T-helper 2 cell treated with Interferon-gamma antibody and Interleukin-4, amounts not matched to agents 5 μg/mL and 100 μg/mL, for 36 hours (primary cell): ENCODE data around the gene TAL2.

Experiments used
- DNase-seq: peaks from one replicate; pipeline ENCODE4 v3.0.0; 2021; ENCODE audit warnings: low spot score
- H3K27ac Mint-ChIP-seq: one replicate; pipeline ENCODE4 v1.8.0; 2021; ENCODE audit warnings: mild to moderate bottlenecking, mixed read lengths
- H3K27me3 Mint-ChIP-seq: one replicate; pipeline ENCODE4 v1.8.0; 2021; ENCODE audit warnings: low read depth, mixed read lengths
- H3K36me3 Mint-ChIP-seq: one replicate; pipeline ENCODE4 v1.8.0; 2021; ENCODE audit warnings: low read depth, mixed read lengths
- H3K4me1 Mint-ChIP-seq: one replicate; pipeline ENCODE4 v1.8.0; 2021; ENCODE audit warnings: low read depth, mixed read lengths
- H3K4me3 Mint-ChIP-seq: one replicate; pipeline ENCODE4 v1.8.0; 2022; ENCODE audit warnings: mild to moderate bottlenecking, moderate library complexity, mixed read lengths
- H3K9me3 Mint-ChIP-seq: one replicate; pipeline ENCODE4 v1.8.0; 2021; ENCODE audit warnings: mixed read lengths

The TAL2 gene

DNA sequence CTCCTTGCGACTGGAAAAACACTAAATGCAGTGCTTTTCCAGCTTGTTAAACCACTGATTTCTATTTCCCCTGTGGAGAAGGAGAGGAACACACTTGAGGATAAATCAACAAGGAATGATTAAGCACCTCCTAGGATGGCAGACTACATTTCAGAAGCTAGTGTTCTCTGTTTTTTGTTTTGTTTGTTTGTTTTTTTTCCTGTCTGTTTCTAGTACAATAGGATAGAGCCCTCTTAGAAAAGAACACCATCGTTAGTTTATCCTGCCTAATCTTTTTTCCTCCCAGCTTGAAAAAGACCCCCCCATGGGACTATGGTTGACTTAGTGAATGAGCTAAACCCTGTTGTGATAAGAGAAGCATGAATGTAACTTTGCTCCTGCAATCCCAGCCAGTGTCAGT, 3.9 kb upstream of the TAL2 start:
- peaks cover 38% of the 10 kb centered on the region for H3K27me3 Mint-ChIP-seq
- H3K4me3 Mint-ChIP-seq = no peak overlapping the region
- no peaks in the 10 kb centered on the region for H3K9me3 Mint-ChIP-seq
- no peak overlapping the region for H3K27ac Mint-ChIP-seq
- H3K36me3 Mint-ChIP-seq = no peaks in the 10 kb centered on the region
- no peak for DNase-seq
- H3K4me1 Mint-ChIP-seq = no peaks in the 10 kb centered on the region

DNA sequence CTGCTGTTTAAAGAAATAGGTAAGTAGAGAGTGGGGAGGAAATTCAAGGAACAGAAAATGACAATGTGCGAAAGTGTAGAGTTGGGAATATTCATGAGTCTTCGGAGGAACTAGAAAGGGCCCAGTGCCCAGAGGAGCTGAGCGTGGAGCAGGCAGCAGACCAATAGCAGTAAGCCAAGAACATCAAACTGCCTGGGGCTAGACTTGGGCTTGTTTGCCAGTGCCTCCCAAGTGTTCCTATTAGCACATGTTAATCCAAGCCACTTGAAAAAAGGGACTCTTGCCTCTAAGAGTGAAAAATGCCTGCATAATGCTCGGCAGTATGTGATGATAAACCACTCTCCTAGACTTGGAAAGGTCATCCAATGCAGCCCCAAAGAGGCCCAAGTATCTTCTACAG, 1.2 kb upstream of the TAL2 start:
- no peak for DNase-seq
- Mint-ChIP-seq H3K27ac (no peak overlapping the region), H3K9me3 (no peaks in the 10 kb centered on the region), H3K4me3 (no peak overlapping the region), H3K4me1 (no peaks in the 10 kb centered on the region), H3K27me3 (peaks cover 22% of the 10 kb centered on the region), H3K36me3 (no peaks in the 10 kb centered on the region)

DNA sequence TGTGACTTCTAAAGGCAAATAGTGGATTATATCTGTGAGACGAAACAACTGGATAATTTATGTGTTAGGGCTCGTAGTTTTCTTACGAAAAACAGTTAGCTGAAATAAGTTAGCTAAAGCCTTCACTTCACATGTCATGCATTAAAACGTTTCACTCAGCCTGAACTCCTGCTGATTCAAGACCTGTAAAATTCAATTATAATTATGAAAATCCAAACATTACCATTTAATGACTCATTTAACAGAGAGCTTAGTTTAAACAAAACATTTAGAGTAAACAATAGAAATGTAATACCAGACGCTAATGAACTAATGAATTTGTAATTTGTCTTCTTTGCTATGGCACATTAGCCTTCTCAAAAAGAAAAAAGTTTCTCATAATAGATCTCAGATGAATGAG, 1.7 kb downstream of the TAL2 start:
- H3K9me3 Mint-ChIP-seq = no peaks in the 10 kb centered on the region
- H3K4me3 Mint-ChIP-seq = no peak overlapping the region
- H3K27ac Mint-ChIP-seq = no peak overlapping the region
- no peaks in the 10 kb centered on the region for H3K27me3 Mint-ChIP-seq
- DNase-seq = no peak
- no peaks in the 10 kb centered on the region for H3K4me1 Mint-ChIP-seq
- H3K36me3 Mint-ChIP-seq = no peaks in the 10 kb centered on the region

DNA sequence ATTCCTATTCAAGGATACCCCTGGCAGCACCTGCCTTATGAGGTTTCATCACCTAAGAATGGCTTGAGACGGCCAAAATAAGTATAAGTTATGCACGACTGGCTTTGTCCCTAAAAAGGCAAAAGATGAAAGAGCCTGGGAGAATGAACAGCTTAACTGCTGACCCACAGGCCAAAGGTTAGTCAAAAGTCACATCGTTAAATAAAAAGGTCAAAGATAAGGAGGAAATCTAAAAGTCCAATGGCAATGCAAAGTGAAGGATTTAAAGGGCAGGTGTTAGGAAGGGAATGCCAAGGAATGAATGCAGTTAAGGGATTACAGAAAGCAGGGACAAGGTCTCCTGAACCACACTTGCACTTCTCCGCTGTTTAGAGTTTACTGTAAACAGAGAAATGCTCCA, 5.6 kb downstream of the TAL2 start:
- H3K9me3 Mint-ChIP-seq = no peaks in the 10 kb centered on the region
- no peaks in the 10 kb centered on the region for H3K36me3 Mint-ChIP-seq
- no peak overlapping the region for H3K27ac Mint-ChIP-seq
- DNase-seq = no peak
- H3K4me1 Mint-ChIP-seq = no peaks in the 10 kb centered on the region
- H3K27me3 Mint-ChIP-seq = peaks cover 3% of the 10 kb centered on the region
- no peak overlapping the region for H3K4me3 Mint-ChIP-seq

DNA sequence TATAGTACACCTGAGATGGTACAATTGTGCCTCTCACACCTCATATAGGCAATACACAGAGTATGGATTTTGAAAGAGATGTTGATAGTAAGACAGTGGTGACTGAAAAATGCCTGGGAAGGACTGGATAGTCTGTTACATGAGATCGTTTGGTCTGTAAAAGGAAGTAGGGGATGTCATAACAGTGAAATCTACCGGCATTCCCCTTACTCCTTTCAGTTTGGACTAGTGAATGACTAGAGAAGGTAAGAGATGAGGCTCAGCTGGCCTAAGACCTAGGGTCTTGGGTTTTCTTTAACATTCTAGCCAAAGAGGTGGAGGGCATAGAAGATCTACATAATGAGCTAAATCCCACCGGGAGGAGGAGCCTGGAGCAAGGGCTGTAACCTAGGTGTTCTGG, 8.1 kb downstream of the TAL2 start:
- Mint-ChIP-seq H3K4me1 (no peaks in the 10 kb centered on the region), H3K27ac (no peak overlapping the region), H3K36me3 (no peaks in the 10 kb centered on the region), H3K9me3 (no peaks in the 10 kb centered on the region), H3K27me3 (peaks cover 3% of the 10 kb centered on the region), H3K4me3 (no peak overlapping the region)
- DNase-seq = no peak

DNA sequence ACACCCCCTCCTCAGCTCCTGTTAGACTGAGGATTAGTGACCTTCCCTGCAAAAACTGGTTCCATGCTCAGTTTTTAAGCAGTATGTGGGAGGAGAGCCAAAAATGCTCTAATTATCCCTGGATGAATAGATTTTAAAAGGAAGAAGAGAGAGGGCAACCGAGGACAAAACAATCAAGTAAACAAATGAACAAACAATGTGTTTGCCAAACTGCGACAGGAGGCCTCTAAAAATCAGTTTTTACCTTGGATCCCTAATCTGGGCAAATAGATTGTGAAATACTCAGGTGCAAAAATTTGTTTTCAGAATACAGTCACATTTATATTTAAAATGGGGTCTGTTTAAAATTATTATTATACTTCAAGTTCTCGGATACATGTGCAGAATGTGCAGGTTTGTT, 8.5 kb downstream of the TAL2 start:
- no peak overlapping the region for H3K4me3 Mint-ChIP-seq
- DNase-seq = no peak
- H3K9me3 Mint-ChIP-seq = no peaks in the 10 kb centered on the region
- no peaks in the 10 kb centered on the region for H3K36me3 Mint-ChIP-seq
- no peaks in the 10 kb centered on the region for H3K4me1 Mint-ChIP-seq
- H3K27ac Mint-ChIP-seq = no peak overlapping the region
- peaks cover 3% of the 10 kb centered on the region for H3K27me3 Mint-ChIP-seq

DNA sequence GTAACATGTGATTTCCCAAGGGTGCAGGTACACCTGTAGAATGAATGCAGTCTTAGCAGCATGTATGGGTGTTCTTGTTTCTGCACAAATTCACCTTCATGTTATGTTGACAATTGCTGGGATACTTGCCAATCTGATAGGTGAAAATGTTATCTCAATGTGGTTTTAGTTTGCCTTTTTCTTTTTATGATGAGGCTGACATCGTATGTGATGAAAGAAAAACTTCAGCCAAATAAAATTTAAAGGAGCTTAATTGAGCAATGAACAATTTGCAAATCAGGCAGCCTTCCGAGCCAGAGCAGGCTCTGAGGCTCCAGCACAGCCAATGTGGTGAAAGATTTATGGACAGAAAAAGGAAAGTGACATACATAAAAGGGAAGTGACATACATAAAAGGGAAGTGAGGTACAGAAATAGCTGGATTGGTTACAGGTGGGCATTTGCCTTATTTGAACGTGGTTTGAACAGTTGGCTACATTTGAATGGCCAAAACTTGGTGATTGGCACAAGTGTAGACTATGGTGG, 10.5 kb downstream of the TAL2 start:
- no peaks in the 10 kb centered on the region for H3K9me3 Mint-ChIP-seq
- H3K4me1 Mint-ChIP-seq = no peaks in the 10 kb centered on the region
- no peak overlapping the region for H3K4me3 Mint-ChIP-seq
- no peaks in the 10 kb centered on the region for H3K36me3 Mint-ChIP-seq
- peaks cover 3% of the 10 kb centered on the region for H3K27me3 Mint-ChIP-seq
- no peak for DNase-seq
- no peak overlapping the region for H3K27ac Mint-ChIP-seq

DNA sequence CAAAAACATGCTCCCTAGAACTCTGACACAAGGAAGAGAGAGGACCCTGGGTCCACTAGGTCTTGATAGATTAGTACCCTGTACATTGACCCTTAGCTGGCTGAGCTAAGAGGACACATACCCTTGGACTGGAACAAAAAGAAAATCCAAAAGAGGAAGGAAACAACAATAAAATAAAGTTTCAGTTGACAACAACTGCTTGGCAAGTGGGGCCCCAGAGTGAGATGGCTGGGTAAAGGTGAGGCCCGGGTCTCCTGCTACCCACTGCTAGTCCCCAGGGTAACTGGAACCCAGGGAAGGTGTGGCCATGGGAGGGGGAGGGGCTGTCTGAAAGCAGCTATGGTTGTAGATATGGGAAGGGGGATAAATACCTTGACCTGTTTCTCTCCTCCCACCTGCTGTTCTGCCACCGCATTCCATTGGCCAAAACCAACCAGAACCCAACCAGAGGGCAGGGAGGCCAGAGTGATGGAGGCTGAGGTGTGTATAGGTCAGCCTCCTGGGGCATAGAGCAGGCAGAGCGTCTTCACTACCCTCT, 11.7 kb downstream of the TAL2 start:
- no peak overlapping the region for H3K27ac Mint-ChIP-seq
- H3K27me3 Mint-ChIP-seq = peaks cover 7% of the 10 kb centered on the region
- DNase-seq = no peak
- no peak overlapping the region for H3K4me3 Mint-ChIP-seq
- no peaks in the 10 kb centered on the region for H3K36me3 Mint-ChIP-seq
- no peaks in the 10 kb centered on the region for H3K9me3 Mint-ChIP-seq
- no peaks in the 10 kb centered on the region for H3K4me1 Mint-ChIP-seq

DNA sequence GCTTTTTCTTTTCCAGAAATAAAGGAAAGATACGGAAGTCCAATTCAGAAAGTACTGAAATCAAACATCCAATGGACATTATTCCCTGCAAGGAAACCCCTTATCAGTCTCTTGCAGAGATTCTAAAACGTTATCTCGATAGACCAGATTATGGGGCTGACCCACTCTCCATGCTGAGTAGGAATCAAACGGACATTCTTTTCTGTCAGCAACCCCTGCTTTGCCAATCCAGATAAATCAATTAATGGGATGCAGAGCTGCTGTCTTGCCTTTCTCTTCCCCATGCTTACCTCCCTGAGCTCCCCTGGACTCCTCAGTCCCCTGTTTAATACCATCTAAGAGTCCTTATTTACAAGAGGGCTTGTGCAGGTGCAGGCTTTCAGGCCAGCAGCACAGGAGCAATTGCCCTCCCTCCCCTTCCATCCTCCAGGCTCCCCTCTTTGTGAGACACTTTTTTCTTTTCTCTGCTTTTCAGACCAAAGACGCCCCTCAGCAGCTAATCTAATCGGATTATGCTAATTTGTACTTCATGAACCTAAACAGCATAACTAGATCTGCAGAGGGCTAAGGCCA, 14.2 kb downstream of the TAL2 start:
- no peak for DNase-seq
- Mint-ChIP-seq H3K36me3 (no peaks in the 10 kb centered on the region), H3K27me3 (peaks cover 4% of the 10 kb centered on the region), H3K9me3 (no peaks in the 10 kb centered on the region), H3K4me3 (no peak overlapping the region), H3K27ac (no peak overlapping the region), H3K4me1 (no peaks in the 10 kb centered on the region)

DNA sequence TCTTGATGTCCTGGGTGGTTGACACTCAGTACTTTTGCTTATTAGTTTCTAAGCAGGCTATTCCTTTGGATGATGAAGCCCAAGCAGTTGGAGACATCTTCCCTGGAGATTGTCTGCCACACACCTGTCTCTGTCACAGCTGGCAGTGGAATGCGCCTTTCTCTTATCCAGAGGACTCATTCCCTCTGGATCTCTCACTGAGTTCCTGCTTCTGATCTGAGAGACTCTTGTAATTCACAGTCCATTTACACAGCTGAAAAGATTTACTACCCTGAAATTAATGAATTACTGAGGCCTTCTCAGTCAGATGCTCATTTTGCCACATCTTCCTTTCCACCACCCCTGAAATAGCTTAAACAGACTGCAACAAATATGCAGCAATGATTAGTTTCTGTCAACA, 15.9 kb downstream of the TAL2 start:
- no peak overlapping the region for H3K4me3 Mint-ChIP-seq
- H3K9me3 Mint-ChIP-seq = no peaks in the 10 kb centered on the region
- no peak overlapping the region for H3K27ac Mint-ChIP-seq
- H3K4me1 Mint-ChIP-seq = no peaks in the 10 kb centered on the region
- peaks cover 4% of the 10 kb centered on the region for H3K27me3 Mint-ChIP-seq
- no peak for DNase-seq
- H3K36me3 Mint-ChIP-seq = no peaks in the 10 kb centered on the region

DNA sequence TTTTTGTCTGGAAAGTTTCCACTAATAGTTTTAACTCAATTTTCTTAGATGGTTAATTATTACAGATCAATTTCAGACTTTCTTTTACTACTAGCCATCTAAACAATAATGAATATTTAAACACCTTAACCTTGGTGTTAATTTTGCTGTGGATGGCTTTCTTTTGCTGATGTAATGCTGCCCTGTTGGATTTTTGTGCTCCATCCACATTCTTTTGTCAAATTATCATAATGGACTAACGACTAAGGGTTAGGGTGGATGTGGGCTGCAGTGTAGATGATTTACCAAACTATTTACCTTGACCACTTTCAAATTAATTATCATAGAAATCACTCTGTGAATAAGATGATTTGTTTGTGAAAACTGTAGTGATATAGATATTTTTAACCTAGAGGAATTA, 16.5 kb downstream of the TAL2 start:
- Mint-ChIP-seq H3K9me3 (no peaks in the 10 kb centered on the region), H3K36me3 (no peaks in the 10 kb centered on the region), H3K4me1 (no peaks in the 10 kb centered on the region), H3K27me3 (peaks cover 5% of the 10 kb centered on the region), H3K27ac (no peak overlapping the region), H3K4me3 (no peak overlapping the region)
- no peak for DNase-seq

DNA sequence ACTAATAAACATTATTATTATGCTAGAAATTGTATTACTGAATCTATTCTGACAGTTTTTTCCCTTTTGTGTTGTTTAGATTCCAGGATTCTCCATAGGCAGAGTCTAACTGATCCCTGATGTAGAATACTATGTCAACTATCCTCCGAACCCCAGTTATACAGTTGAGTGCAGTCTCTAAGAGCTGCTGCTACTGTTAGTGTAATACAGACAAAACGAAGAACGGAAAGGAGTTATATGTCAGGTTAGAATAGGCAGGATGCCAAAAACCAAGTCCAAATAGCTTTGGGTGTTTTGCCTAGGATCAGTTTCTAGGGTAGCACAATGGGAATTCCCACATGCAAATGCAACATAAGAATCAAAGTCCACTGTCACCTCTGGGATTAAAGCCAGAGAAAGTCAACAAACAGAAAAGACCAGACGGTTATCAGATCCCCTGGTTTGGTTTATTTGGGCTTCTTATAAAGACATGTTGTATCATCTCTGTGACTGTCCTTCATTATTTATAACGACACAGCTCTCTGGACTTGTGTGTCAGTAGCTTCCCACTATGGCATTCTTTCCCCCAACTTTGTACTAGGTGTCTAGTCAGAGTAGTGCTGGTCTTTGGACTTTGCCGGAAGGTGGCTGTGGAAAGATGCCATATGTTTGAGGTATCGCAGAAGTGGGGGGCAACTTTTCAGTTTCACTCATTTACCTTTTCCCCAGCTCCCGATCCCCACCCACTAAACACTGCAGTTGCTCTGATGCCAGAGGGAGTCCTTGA, 17.2 kb downstream of the TAL2 start:
- H3K27me3 Mint-ChIP-seq = peaks cover 6% of the 10 kb centered on the region
- no peaks in the 10 kb centered on the region for H3K4me1 Mint-ChIP-seq
- H3K36me3 Mint-ChIP-seq = no peaks in the 10 kb centered on the region
- no peak overlapping the region for H3K4me3 Mint-ChIP-seq
- H3K27ac Mint-ChIP-seq = no peak overlapping the region
- DNase-seq = no peak
- H3K9me3 Mint-ChIP-seq = no peaks in the 10 kb centered on the region

DNA sequence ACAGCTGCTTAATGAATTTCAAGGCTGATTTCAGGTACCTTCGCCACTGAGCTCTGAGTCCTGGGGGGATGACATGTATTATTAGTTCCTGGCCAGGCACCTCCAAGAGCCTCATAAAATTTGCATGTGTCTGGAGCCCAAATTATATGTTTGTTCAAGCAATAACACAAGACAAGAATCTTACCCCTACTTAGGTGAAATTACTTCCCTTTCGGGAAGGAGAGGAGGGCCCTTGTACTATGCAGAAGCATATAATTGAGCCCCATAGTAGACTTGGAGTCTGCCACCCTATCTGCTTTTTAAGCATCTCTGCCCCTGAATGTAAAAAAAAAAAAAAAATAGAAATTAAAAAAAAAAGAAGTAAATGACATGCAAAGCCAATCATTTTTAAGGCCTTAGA, 19.1 kb downstream of the TAL2 start:
- Mint-ChIP-seq H3K4me1 (no peaks in the 10 kb centered on the region), H3K4me3 (no peak overlapping the region), H3K27ac (no peak overlapping the region), H3K27me3 (peaks cover 6% of the 10 kb centered on the region), H3K36me3 (no peaks in the 10 kb centered on the region), H3K9me3 (no peaks in the 10 kb centered on the region)
- no peak for DNase-seq

DNA sequence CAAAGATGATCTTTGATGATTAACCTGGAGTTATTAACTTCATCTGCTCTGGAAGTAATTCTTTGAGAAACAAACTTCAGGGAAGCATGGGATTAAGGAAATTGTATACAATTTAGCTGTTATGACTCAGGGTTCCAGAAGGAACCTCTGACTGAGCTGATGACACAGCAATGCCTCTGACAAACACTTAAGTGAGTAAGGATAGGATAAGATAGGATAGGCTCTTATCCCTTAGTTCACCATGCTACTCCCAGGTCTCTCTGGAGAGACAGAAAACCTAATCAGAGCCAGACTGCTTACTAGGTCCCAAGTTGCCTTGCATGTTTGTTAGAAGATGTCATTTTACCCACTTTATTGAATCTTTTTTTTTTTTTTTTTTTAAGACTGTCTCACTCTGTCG, 19.5 kb downstream of the TAL2 start:
- Mint-ChIP-seq H3K36me3 (no peaks in the 10 kb centered on the region), H3K4me3 (no peak overlapping the region), H3K4me1 (no peaks in the 10 kb centered on the region), H3K27me3 (peaks cover 6% of the 10 kb centered on the region), H3K27ac (no peak overlapping the region), H3K9me3 (no peaks in the 10 kb centered on the region)
- DNase-seq = no peak
